Measurements from ENCODE around the gene IRGC. TPM values are rescaled to one million over a fixed set of nuclear protein-coding genes. Genes with fewer than 3 reads are reported as not detected.

IRGC gene
- not detected for total RNA-seq

DNA sequence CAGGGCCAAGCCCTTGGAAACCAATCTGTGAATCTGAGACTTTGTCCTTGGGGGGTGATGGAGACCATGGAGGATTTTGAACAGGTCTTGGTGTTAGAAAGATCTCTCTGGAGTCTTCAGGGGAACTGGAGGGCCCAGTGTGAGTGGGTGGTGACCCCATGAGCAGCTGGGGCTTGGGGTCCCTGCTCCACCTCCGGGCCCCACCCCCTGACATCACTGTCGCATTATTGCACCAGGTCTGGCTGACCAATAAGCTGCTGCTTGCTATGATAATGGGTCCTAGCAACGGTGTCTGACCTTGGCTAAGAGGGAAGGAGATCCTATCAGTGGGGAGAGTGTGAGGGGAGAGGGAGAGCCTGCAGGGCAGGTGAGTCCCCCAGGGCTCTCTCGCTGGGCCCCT is at the start of gene IRGC:
Gene IRGC, plus strand, starts transcription at position 301 of the 400 bp plus-strand sequence. CDS start 2,483 bp downstream, outside the sequence.
- Mint-ChIP-seq H3K36me3 (ENCODE audit: insufficient read depth in 2 of 2) (no peaks in the 10 kb centered on the region), H3K27me3 (ENCODE audit: low read depth) (peaks cover 16% of the 10 kb centered on the region), H3K27ac (no peak within 1 kb of the TSS), H3K9me3 (no peaks in the 10 kb centered on the region), H3K4me3 (no peak within 1 kb of the TSS), H3K4me1 (ENCODE audit: low read depth) (peaks cover 7% of the 10 kb centered on the region)
- DNase-seq = no peak
- no peak for ATAC-seq (replicated peaks in 1 of 2)

- Mint-ChIP-seq H3K4me3 (peak overlapping the region; percentile 94 to 98), H3K9me3 (no peaks in the 10 kb centered on the region), H3K27ac (no peak overlapping the region), H3K4me1 (ENCODE audit: low read depth) (peaks cover 57% of the 10 kb centered on the region), H3K36me3 (ENCODE audit: insufficient read depth in 2 of 2) (peaks cover 4 to 7% of the 10 kb centered on the region in 2 donors), H3K27me3 (ENCODE audit: low read depth) (peaks cover 11% of the 10 kb centered on the region)
- peak in 1 of 2 donors; percentile 6 for DNase-seq
- ATAC-seq (replicated peaks in 1 of 2) = no peak
These were observed 48.6 kb upstream of the IRGC start for GRCh38 chr19:43667126-43667875.

- DNase-seq (no peak), ATAC-seq (replicated peaks in 1 of 2) (no peak)
- H3K4me1 Mint-ChIP-seq (ENCODE audit: low read depth) = peaks cover 58% of the 10 kb centered on the region
- peak overlapping the region; percentile 82 for H3K27ac Mint-ChIP-seq
- H3K9me3 Mint-ChIP-seq = no peaks in the 10 kb centered on the region
- H3K4me3 Mint-ChIP-seq = peak overlapping the region; percentile 94 to 98
- H3K27me3 Mint-ChIP-seq (ENCODE audit: low read depth) = peaks cover 12% of the 10 kb centered on the region
- peaks cover 4 to 7% of the 10 kb centered on the region in 2 donors for H3K36me3 Mint-ChIP-seq (ENCODE audit: insufficient read depth in 2 of 2)
These were observed 47.9 kb upstream of the IRGC start for GRCh38 chr19:43667876-43668405.

DNA sequence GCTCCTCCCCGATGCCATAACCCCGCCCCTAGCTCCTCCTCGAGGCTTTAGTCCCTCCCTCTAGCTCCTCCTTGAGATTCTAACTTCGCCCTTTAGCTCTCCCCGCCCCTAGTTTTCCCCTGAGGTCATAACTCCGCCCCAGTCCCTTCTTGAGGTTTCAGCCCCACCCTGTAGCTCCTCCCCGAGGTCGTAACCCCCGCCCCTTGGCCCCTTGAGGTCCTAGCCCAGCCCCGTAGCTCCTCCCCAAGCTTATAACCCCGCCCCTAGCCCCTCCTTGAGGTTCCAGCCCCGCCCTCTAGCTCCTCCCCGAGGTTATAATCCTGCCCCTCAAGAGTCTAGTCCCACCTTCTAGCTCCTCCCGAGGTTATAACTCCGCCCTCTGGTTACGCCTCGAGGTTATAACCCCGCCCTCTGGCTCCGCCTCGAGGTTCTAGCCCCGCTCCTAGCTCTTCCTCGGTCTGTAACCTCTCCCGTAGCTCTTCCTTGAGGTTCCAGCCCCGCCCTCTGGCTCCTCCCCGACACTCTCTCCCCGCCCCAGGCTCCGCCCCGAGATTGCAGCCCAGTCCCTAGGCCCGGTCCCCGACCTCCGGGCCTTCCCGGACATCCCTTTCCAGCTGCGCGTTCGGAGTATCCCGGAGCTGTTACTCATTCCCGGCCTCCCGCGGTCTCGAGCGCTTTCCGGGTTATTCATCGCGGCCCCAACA is 47.3 kb upstream of the IRGC start:
- H3K36me3 Mint-ChIP-seq (ENCODE audit: insufficient read depth in 2 of 2) = peaks cover 4 to 7% of the 10 kb centered on the region in 2 donors
- H3K9me3 Mint-ChIP-seq = no peaks in the 10 kb centered on the region
- DNase-seq (peak; percentile 98), ATAC-seq (replicated peaks in 1 of 2) (peak; percentile 88)
- peak overlapping the region; percentile 94 to 98 for H3K4me3 Mint-ChIP-seq
- no peak overlapping the region for H3K27ac Mint-ChIP-seq
- peaks cover 56% of the 10 kb centered on the region for H3K4me1 Mint-ChIP-seq (ENCODE audit: low read depth)
- H3K27me3 Mint-ChIP-seq (ENCODE audit: low read depth) = peaks cover 12% of the 10 kb centered on the region

DNA sequence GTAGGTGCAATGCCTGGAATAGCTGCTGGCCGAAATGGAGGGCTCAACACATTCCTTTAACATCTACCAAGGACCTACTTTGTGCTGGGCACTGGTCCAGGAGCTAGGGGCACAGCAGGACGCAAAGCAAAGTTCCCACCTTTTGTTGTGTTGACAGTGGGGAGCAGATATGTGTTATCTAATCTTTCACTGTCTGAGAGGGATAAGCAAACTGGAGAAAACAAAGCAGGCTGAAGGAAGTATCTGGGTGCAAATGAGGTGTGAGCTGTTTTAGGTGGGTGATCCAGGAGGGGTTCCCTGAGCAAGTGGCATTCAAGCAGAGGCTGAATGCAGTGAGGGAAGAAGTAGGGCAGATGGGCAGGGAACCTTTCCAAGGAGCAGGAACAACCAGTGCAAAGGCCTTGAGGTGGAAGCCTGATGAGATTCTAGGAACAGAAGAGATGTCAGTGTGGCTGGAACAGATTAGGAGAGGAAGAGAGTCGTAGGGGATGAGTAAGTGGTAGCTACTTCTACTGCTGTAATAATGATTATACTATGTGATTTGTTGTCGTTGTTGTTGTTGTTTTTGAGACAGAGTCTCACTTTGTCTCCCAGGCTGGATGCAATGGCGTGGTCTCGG is 43.7 kb upstream of the IRGC start:
- Mint-ChIP-seq H3K4me1 (ENCODE audit: low read depth) (peaks cover 51% of the 10 kb centered on the region), H3K9me3 (no peaks in the 10 kb centered on the region), H3K36me3 (ENCODE audit: insufficient read depth in 2 of 2) (peaks cover 3 to 7% of the 10 kb centered on the region in 2 donors), H3K4me3 (no peak overlapping the region), H3K27me3 (ENCODE audit: low read depth) (peaks cover 12% of the 10 kb centered on the region), H3K27ac (no peak overlapping the region)
- ATAC-seq (replicated peaks in 1 of 2) (no peak), DNase-seq (no peak)

DNA sequence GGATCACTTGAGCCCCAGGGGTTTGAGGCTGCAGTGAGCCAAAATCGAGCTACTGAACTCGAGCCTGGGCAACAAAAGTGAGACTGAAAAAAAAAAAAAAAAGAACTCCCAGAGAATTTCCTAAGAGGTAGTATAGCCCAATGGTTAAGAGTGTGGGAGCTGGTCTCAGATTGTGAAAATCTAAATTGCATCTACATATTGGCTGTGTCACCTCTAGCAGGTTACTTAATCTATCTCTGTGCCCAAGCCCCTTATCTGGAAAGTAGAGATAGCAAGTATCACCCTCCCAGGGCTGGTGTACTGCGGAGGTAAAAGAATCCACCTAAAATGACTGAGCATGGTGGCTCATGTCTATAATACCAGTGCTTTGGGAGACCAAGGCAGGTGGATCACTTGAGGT is 42.2 kb upstream of the IRGC start:
- no peak overlapping the region for H3K4me3 Mint-ChIP-seq
- peaks cover 0 to 2% of the 10 kb centered on the region in 2 donors for H3K36me3 Mint-ChIP-seq (ENCODE audit: insufficient read depth in 2 of 2)
- H3K9me3 Mint-ChIP-seq = no peaks in the 10 kb centered on the region
- DNase-seq = no peak
- H3K4me1 Mint-ChIP-seq (ENCODE audit: low read depth) = peaks cover 39% of the 10 kb centered on the region
- H3K27ac Mint-ChIP-seq = no peak overlapping the region
- peaks cover 12% of the 10 kb centered on the region for H3K27me3 Mint-ChIP-seq (ENCODE audit: low read depth)
- ATAC-seq (replicated peaks in 1 of 2) = no peak

GRCh38 chr19:43674183-43674582 is 41.7 kb upstream of the IRGC start:
- H3K4me1 Mint-ChIP-seq (ENCODE audit: low read depth) = peaks cover 34% of the 10 kb centered on the region
- no peak overlapping the region for H3K27ac Mint-ChIP-seq
- peaks cover 0 to 2% of the 10 kb centered on the region in 2 donors for H3K36me3 Mint-ChIP-seq (ENCODE audit: insufficient read depth in 2 of 2)
- H3K4me3 Mint-ChIP-seq = no peak overlapping the region
- ATAC-seq (replicated peaks in 1 of 2) = no peak
- H3K27me3 Mint-ChIP-seq (ENCODE audit: low read depth) = peaks cover 12% of the 10 kb centered on the region
- no peaks in the 10 kb centered on the region for H3K9me3 Mint-ChIP-seq
- DNase-seq = no peak

DNA sequence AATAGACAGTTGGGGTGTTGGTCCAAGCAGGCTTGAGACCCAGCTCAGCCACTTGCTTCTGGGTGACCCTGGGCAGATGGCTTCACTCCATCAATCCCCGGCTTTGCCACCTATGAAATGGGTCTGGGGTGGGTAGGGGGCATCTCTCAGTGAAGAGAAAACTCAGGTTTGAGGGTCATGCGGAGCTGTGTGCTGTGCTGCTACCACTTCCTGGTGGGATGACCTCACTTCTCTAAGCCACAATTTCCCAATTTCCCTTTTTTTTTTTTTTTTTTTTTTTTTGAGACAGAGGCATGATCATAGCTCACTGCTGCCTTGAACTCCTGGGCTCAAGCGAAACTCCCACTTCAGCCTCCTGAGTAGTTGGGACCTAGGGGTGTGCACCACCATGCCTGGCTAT is 41.3 kb upstream of the IRGC start:
- Mint-ChIP-seq H3K4me3 (no peak overlapping the region), H3K27ac (no peak overlapping the region)

DNA sequence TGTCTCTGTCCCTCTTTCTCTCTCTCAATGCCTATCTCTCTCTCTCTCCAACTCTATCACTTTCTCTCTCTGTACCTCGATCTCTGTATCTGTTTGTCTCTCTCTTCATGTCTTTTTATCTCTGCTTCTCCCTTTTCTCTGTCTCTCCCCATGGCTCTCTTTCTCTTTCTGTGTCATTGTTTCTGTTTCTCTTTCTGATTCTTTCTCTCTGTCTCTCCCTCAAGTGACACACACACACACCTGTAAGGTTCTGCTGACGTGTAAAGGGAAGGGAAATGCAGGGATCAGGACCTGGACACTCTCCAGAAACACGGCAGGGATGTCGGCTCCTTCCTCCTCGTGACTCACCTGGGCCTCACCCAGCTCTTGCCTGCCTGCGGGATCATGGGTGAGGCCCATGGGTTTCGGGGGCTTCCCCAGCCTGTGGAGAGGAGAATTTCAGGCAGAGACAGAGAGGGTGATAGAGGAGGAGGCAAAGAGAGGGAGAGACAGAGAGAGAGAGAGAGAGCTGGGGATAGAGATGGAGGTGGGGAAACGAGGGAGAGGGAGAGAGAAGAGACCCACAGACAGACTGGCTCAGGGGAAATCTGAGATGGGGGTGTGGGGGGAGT is 40.5 kb upstream of the IRGC start:
- peaks cover 22% of the 10 kb centered on the region for H3K4me1 Mint-ChIP-seq (ENCODE audit: low read depth)
- no peaks in the 10 kb centered on the region for H3K36me3 Mint-ChIP-seq (ENCODE audit: insufficient read depth in 2 of 2)
- peak; percentile 66 to 78 for ATAC-seq (replicated peaks in 1 of 2)
- H3K27ac Mint-ChIP-seq = peak overlapping the region; percentile 76
- peaks cover 7% of the 10 kb centered on the region for H3K27me3 Mint-ChIP-seq (ENCODE audit: low read depth)
- no peak for DNase-seq
- H3K4me3 Mint-ChIP-seq = peak overlapping the region; percentile 54 to 64
- no peaks in the 10 kb centered on the region for H3K9me3 Mint-ChIP-seq

More for the DNA sequence above, 41.3 kb upstream of the IRGC start:
- DNase-seq (no peak), ATAC-seq (replicated peaks in 1 of 2) (peak in 1 of 2 donors; percentile 1)
- Mint-ChIP-seq H3K9me3 (no peaks in the 10 kb centered on the region), H3K4me1 (ENCODE audit: low read depth) (peaks cover 29% of the 10 kb centered on the region), H3K27me3 (ENCODE audit: low read depth) (peaks cover 12% of the 10 kb centered on the region), H3K36me3 (ENCODE audit: insufficient read depth in 2 of 2) (peaks cover 0 to 2% of the 10 kb centered on the region in 2 donors)

- peaks cover 6% of the 10 kb centered on the region for H3K27me3 Mint-ChIP-seq (ENCODE audit: low read depth)
- peak overlapping the region; percentile 32 to 54 for H3K4me3 Mint-ChIP-seq
- H3K9me3 Mint-ChIP-seq = no peaks in the 10 kb centered on the region
- DNase-seq = no peak
- ATAC-seq (replicated peaks in 1 of 2) = no peak
- no peaks in the 10 kb centered on the region for H3K36me3 Mint-ChIP-seq (ENCODE audit: insufficient read depth in 2 of 2)
- peaks cover 19% of the 10 kb centered on the region for H3K4me1 Mint-ChIP-seq (ENCODE audit: low read depth)
- H3K27ac Mint-ChIP-seq = peak overlapping the region; percentile 17
These were observed 40.0 kb upstream of the IRGC start for GRCh38 chr19:43675906-43676305.

GRCh38 chr19:43678512-43679261 is 37.2 kb upstream of the IRGC start:
- DNase-seq = no peak
- H3K4me3 Mint-ChIP-seq = no peak overlapping the region
- no peaks in the 10 kb centered on the region for H3K36me3 Mint-ChIP-seq (ENCODE audit: insufficient read depth in 2 of 2)
- H3K27ac Mint-ChIP-seq = no peak overlapping the region
- peaks cover 13% of the 10 kb centered on the region for H3K4me1 Mint-ChIP-seq (ENCODE audit: low read depth)
- no peak for ATAC-seq (replicated peaks in 1 of 2)
- H3K27me3 Mint-ChIP-seq (ENCODE audit: low read depth) = no peaks in the 10 kb centered on the region
- no peaks in the 10 kb centered on the region for H3K9me3 Mint-ChIP-seq

DNA sequence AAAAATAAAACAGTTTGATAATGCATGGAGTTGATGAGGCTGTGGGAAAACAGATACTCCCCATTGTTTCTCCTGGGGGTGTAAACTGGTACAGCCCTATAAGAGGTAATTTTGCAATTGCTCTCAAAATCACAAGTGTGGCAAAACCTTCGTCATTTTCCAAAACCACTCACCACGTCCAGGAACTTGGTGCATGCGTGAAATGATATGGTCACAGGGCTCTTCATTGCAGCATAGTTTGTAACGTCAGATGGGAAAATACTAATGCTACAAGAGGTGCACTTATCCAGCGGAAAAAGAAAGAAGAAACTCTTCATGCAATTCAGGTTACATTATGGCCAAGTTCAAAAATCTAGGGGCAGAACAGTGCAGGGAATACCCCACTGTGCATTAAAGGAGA is 34.1 kb upstream of the IRGC start:
- peaks cover 6% of the 10 kb centered on the region for H3K4me1 Mint-ChIP-seq (ENCODE audit: low read depth)
- H3K9me3 Mint-ChIP-seq = no peaks in the 10 kb centered on the region
- no peak overlapping the region for H3K27ac Mint-ChIP-seq
- no peaks in the 10 kb centered on the region for H3K36me3 Mint-ChIP-seq (ENCODE audit: insufficient read depth in 2 of 2)
- no peak overlapping the region for H3K4me3 Mint-ChIP-seq
- ATAC-seq (replicated peaks in 1 of 2) (no peak), DNase-seq (no peak)
- H3K27me3 Mint-ChIP-seq (ENCODE audit: low read depth) = no peaks in the 10 kb centered on the region
